ENCODE results near the gene IRAK3.

- TF ChIP-seq CTCF (IDR thresholded peaks at IDR 0.05) (no peak), ZFX (IDR thresholded peaks at IDR 0.05; ENCODE audit: borderline replicate concordance) (no peak)
Observed at GRCh38 chr12:66168410-66168809, 20.6 kb upstream of the IRAK3 start.

Data from 22Rv1 (cell line).